Transverse colon (tissue), 4 donors: ENCODE data around the gene ADGRG3.

ENCODE experiments used
- CTCF ChIP-seq, 5 experiments: fragments of 200-600 bp in 3 of 5; fragments of 450-650 bp in 2 of 5; sonication (generic) in 3 of 5; IDR thresholded peaks; 1 replicate in 2 of 5; 2 replicates in 3 of 5; pipeline ENCODE4 v1.5.1; 2016 to 2017; ENCODE audit warnings: antibody characterized with exemption in 5 of 5, inconsistent platforms in 3 of 5, mild to moderate bottlenecking in 2 of 5, moderate library complexity in 1 of 5
- EP300 ChIP-seq: sonication (generic); formaldehyde crosslinking; IDR thresholded peaks from one replicate; pipeline ENCODE4 v1.6.1; 2017; ENCODE audit warnings: antibody characterized with exemption, low read depth
- POLR2A ChIP-seq: fragments of 450-650 bp; IDR thresholded peaks from one replicate; pipeline ENCODE4 v1.6.1; 2016; ENCODE audit warnings: antibody characterized with exemption, mild to moderate bottlenecking, moderate library complexity
- POLR2AphosphoS5 ChIP-seq, 3 donors: sonication (generic); formaldehyde crosslinking; IDR thresholded peaks; one replicate each; pipeline ENCODE4 v1.6.1; 2016; ENCODE audit warnings: antibody characterized with exemption in 3 of 3

- TF ChIP-seq POLR2A (peak; percentile 61), CTCF (IDR thresholded peaks at IDR 0.05) (no peak), POLR2AphosphoS5 (IDR thresholded peaks at IDR 0.05) (peak; percentile 42 to 82 (median 71)), EP300 (no peak)
These were observed 67.0 kb downstream of the ADGRG3 start for GRCh38 chr16:57734925-57735754.
